Dedifferentiated amniotic fluid mesenchymal stem cell (primary cell): ENCODE data around the gene GSTP1.
"Not testable (repeated sequence)": the region's sequence is repeated elsewhere in the genome, so short reads cannot be mapped to it uniquely, and the experiment has no call there.

Source experiments
- DNase-seq: peaks from one replicate; pipeline ENCODE4 v3.0.0-alpha.2; 2016; ENCODE audit errors: extremely low spot score

The GSTP1 gene

DNA sequence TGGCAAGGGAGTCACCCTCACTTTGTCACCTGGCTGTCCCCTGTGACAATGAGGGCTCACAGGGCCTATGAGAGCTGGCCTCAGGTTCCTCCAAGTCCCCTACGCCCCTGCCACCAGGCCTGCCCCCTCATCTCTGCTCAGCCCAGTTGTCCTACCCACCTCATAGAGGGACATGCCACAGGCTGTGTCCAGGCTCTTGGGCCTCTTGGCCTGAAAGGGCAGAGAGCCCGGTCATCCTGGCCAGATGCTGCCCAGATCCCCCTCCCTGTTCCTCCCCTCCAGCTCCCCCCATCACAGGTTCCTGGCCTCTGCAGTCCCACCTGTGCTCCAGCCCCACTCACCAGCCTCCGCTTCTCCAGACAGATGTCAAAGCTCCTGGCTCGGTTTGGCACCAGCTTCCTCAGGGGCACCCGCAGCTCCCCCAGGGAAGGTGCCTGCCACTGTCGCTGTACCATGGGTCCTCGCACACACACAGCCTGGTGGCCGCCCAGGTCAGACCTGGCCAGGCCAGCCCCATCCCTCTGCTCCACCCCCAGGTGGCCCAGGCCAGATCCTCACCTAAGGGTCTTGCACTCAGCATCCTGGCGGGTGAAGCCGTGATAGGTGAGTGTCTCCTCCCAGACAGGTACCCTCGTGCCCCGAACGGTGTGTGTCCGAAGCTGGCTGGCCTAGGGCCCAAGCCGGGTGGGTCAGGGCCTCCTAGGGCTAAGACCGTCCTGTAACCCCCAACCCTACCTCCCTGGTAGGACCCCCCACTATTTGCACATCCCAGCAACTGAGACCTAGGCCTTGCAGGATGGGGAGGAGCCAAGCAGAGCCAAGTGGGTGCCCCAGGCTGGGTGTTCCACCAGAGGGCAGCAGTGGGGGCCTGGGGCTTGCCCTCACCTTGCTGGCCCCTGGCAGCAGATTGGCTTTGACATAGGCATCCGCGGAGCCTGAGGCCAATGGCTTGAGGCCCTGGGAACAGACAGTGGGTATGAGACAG lies 31.4 kb downstream of the GSTP1 start:
- DNase-seq, result no peak

DNA sequence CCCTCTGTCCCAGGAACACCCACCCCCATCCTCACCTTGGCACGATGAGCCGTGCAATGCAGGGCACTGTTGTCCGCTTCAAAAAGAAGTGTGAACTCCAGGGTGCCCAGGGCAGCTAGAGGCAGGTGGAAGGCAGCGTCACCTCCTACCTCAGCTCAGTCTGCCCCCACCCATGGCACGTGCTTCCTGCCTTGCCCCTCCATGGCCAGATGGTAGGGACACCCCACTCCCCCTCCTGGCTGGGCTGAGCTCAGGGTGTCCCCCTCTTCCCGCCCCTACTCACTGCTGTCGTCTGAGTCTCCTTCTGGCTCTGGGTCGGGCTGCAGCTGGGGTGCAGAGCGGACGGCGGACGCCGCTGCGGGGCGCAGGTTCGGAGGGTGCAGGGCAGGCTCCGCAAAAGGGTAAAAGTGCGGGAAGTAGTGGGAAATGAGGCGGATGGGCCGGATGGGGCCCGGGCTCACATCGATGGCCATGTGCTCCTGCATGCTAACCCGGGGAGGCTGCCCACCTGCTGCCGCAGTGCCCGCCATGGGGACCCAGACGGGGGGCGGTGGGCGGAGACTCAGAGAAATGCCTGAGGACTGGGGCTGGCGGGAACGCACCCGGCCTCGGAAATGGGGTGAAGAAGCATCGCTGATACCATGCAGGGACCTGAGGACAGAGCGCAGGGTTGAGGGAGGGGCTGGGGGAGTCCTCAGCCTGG lies 32.3 kb downstream of the GSTP1 start:
- DNase-seq, result no peak

DNA sequence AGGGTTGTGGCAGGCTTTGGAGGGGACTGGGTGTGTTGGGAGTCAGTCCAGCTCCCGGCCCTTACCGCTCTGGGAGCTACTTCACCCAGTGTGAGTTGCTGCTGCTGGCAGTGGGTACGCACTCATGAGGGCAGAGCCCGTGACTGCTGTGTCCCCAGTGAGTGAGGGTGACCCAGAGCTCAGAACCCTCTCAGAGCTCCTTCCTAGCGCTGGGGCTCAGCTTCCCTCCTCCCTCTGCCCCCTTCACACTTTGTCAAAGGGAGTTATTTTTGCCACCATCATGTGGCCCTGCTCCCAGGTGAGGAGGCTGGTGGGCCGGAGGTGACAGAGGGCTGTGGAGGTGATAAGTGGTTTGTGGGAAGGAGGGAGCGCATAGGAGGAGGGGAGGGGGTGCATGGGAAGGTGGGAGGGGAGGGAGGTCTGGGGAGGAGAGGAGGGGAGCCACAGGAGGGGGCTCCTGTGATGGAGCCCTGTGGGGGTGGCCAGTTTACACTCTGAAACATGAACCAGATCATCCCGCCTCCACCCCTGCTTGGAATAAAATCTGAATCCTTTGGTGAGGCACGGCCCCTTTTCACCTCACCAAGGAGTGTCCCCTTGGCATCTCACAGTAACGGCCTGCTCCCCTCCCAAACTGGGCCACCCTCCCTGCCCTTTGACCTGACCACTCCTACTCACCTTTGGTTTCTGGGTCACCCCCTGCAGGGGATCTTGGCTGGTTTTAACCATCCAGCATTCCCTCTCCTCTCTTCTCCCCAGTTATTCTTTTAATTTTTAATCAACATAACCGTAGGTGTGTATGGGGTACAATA lies 33.0 kb downstream of the GSTP1 start:
- no peak for DNase-seq

DNA sequence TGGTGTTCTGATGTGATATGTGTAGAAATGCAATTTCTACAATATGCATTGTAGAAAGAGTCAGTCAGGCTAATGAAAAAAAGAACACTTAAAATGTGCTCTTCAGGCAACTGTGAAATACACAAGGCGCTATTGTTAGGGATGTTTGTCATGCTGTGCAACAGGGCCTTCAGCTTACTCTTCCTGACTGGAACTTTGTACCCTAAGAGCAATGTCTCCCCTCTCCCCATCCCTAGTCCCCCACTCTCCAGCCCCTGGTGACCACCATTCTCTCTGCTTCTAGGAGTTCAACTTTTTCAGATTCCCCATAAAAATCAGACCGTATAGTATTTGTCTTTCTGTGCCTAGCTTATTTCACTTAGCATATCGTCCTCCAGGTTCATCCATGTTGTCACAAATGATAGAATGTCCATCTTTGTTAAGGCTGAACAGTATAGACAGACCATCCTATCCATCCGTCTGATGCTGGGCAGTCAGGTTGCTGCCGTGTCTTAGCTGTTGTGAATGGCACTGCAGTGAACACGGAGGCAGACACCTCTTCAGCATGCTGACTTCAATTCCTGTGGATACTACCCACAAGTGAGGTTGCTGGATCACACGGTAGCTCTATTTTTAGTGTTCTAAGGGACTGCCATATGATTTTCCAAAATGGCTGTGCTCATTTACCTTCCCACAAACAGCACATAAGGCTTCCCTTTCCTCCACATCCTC lies 33.8 kb downstream of the GSTP1 start:
- no peak for DNase-seq

DNA sequence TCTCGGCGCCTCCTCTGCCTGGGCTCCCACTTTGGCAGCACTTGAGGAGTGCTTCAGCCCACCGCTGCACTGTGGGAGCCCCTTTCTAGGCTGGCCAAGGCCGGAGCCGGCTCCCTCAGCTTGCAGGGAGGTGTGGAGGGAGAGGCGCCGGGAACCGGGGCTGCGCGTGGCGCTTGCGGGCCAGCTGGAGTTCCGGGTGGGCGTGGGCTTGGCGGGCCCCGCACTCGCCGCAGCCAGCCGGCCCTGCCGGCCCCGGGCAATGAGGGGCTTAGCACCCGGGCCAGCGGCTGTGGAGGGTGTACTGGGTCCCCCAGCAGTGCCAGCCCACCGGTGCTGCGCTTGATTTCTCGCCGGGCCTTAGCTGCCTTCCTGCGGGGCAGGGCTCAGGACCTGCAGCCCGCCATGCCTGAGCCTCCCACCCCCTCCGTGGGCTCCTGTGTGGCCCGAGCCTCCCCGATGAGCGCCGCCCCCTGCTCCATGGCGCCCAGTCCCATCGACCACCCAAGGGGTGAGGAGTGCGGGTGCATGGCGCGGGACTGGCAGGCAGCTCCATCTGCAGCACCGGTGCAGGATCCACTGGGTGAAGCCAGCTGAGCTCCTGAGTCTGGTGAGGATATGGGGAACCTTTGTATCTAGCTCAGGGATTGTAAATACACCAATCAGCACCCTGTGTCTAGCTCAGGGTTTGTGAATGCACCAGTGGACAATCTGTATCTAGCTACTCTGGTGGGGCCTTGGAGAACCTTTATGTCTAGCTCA lies 35.5 kb downstream of the GSTP1 start:
- DNase-seq, result not testable (repeated sequence)

DNA sequence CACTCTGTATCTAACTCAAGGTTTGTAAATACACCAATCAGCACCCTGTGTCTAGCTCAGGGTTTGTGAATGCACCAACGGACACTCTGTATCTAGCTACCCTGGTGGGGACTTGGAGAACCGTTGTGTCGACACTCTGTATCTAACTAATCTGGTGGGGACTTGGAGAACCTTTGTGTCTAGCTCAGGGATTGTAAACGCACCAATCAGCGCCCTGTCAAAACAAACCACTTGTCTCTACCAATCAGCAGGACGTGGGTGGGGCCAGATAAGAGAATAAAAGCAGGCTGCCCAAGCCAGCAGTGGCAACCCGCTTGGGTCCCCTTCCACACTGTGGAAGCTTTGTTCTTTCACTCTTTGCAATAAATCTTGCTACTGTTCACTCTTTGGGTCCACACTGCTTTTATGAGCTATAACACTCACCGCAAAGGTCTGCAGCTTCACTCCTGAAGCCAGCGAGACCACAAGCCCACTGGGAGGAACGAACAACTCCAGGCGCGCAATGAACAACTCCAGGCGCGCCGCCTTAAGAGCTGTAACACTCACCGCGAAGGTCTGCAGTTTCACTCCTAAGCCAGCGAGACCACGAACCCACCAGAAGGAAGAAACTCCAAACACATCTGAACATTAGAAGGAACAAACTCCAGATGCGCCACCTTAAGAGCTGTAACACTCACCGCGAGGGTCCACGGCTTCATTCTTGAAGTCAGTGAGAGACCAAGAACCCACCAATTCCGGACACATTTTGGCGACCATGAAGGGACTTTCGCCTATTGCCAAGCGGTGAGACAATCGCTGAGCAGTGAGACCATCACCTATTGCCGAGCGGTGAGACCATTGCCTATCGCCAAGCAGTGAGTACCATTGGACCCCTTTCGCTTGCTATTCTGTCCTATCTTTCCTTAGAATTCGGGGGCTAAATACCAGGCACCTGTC lies 36.3 kb downstream of the GSTP1 start:
- DNase-seq, result not testable (repeated sequence)

DNA sequence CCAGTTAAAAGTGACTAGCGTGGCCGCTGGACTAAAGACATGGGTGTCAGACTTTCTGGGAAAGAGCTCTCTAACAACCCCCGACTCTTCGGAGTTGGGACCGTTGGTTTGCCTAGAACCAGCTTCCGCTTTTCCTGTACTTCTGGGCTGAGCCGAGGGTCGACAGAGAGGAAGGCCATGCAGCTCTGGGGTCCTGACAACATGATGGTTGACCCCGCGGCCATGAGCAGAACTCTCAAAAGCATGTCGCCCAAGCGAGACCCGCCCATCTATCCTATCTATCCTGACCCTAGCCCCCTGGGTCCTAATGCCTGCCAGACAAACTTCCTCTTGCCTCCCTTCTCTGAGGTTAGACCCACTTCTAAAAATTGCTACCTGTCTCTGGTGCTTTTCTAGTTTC lies 37.0 kb downstream of the GSTP1 start:
- DNase-seq, result not testable (repeated sequence)

DNA sequence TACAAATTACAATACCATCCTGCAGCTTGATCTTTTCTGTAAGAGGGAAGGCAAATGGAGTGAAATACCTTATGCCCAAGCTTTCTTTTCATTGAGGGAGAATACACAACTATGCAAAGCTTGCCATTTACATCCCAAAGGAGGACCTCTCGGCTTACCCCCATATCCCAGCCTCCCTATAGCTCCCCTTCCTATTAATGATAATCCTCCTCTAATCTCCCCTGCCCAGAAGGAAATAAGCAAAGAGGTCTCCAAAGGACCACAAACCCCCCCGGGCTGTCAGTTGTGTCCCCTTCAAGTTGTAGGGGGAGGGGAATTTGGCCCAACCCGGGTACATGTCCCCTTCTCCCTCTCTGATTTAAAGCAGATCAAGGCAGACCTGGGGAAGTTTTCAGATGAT lies 38.3 kb downstream of the GSTP1 start:
- not testable (repeated sequence) for DNase-seq

DNA sequence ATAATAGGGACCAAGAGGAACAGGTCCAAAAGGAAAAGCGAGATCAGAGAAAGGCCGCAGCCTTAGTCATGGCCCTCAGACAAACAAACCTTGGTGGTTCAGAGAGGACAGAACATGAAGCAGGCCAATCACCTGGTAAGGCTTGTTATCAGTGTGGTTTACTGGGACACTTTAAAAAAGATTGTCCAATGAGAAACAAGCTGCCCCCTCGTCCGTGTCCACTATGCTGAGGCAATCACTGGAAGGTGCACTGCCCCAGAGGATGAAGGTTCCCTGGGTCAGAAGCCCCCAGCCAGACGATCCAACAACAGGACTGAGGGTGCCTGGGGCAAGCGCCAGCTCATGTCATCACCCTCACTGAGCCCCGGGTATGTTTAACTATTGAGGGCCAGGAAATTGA lies 39.3 kb downstream of the GSTP1 start:
- DNase-seq, result not testable (repeated sequence)

DNA sequence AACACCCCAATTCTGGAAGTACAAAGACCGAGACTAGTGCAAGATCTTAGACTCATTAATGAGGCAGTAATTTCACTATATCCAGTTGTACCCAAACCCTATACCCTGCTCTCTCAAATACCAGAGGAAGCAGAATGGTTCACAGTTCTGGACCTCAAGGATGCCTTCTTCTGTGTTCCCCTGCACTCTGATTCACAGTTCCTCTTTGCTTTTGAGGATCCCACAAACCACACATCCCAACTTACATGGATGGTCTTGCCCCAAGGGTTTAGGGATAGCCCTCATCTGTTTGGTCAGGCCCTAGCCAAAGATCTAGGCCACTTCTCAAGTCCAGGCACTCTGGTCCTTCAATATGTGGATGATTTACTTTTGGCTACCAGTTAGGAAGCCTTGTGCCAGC lies 40.2 kb downstream of the GSTP1 start:
- DNase-seq, result not testable (repeated sequence)

DNA sequence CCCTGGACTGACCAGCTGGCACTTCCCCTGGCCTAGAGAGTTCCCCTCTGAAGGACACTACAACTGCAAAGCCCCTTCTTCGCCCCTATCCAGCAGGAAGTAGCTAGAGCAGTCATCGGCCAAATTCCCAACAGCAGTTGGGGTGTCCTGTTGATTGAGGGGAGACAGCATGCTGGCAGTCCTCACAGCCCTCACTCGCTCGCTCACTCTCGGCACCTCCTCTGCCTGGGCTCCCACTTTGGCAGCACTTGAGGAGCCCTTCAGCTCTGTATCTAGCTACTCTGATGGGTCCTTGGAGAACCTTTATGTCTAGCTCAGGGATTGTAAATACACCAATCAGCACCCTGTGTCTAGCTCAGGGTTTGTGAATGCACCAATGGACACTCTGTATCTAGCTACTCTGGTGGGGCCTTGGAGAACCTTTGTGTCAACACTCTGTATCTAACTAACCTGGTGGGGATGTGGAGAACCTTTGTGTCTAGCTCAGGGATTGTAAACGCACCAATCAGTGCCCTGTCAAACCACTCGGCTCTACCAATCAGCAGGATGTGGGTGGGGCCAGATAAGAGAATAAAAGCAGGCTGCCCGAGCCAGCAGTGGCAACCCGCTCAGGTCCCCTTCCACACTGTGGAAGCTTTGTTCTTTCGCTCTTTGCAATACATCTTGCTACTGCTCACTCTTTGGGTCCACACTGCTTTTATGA lies 42.7 kb downstream of the GSTP1 start:
- not testable (repeated sequence) for DNase-seq

DNA sequence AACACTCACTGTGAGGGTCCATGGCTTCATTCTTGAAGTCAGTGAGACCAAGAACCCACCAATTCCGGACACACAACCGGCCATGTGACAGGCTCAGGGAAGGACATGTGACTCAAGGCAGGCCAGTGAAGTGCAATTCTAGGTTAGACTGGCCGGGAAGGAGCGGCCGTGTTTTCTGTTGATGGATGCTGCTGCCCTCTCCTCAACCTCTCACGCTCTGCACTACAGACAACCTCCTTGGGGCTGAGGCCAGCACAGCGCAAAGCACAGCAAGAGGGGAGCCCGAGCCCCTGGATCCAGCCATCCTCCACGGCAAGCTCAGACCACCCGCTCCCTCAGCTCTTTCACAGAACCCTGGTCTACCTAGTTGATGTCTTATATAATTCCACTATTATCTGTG lies 43.4 kb downstream of the GSTP1 start:
- no peak for DNase-seq

DNA sequence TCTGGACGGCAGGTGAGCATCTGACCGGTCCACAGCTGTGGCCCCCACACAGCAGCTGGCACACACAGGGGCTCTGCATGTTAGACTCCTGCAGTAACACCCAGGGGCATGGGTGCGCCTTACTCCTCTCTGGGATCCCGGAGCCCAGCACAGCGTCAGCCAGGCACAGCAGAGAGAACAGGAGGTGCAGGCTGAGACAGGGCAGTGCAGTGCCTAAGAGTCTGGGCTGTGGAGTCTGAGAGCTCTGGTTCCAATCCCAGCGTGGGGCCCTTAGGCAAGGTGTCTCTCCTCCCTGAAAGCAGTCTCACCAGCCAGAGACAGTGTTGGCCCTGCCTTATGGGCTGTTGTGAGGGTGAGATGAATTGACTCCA lies 43.8 kb downstream of the GSTP1 start:
- no peak for DNase-seq

DNA sequence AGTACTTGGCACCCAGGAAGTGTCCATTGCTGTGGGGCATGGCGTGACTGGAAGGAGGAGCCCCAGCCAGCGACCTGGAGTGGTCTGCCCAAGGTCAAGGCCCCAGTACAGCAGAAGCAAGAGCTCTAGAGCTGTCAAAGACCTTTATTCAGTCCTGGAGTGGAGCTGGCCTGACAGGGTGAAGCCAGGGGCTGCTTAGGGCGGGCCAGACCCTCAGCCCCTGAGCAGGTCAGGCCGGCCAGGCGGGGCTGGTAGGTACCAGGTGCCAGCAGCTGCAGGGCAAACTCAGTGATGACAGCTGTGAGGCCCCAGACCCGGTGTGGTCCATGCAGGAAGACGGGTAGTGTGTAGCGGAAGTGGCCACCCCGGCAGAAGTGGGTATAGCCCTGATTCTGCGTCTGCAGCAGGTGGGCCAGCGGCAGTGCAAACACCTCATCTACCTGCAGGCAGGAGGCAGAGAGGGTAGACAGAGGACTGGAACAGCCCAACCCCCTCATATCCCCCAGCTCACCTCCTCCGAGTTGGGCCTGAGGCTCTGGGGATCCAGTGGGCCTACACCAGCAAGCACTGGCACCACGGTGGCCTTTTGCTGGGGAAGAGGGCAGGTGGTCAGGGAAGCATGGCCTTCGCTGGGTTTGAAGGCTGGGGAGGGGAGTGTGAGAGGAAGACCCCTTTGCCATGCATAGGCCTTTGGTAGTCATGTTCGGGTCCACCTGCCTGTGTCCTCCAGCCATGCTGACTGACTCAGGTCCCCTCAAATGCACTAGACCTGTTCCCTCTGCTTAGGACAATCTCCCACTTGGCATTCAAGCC lies 44.4 kb downstream of the GSTP1 start:
- no peak for DNase-seq

DNA sequence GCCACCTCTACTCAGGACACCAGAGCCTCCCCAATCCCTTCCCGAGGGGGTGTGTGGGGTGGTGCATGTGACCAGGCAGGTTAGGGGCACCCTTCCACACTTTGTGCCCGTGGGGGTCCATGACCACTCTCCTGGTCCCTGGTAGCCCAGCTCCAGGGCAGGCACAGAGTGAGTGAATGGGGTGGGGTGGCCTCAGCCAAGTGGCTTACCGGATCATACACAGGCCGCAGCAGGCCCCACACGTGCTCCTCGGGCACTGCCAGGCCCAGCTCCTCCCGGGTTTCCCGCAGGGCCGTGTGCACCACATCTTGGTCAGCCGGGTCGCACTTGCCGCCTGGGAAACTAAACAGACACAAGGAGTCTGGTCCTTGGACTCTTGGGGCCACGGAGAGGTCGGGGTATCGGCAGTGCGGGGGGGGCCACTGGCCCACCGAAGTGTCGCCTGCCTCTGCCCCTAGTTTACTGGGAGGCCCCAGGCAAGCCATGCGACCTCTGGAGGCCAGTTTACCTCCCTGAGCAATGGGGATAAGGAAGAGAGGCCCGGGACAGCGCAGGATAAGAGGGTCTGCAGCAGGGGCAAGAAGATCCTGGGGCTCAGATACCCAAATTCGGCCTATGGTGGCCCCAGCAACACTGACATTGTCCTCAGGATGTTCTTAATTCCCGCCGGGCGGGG lies 45.2 kb downstream of the GSTP1 start:
- no peak for DNase-seq

DNA sequence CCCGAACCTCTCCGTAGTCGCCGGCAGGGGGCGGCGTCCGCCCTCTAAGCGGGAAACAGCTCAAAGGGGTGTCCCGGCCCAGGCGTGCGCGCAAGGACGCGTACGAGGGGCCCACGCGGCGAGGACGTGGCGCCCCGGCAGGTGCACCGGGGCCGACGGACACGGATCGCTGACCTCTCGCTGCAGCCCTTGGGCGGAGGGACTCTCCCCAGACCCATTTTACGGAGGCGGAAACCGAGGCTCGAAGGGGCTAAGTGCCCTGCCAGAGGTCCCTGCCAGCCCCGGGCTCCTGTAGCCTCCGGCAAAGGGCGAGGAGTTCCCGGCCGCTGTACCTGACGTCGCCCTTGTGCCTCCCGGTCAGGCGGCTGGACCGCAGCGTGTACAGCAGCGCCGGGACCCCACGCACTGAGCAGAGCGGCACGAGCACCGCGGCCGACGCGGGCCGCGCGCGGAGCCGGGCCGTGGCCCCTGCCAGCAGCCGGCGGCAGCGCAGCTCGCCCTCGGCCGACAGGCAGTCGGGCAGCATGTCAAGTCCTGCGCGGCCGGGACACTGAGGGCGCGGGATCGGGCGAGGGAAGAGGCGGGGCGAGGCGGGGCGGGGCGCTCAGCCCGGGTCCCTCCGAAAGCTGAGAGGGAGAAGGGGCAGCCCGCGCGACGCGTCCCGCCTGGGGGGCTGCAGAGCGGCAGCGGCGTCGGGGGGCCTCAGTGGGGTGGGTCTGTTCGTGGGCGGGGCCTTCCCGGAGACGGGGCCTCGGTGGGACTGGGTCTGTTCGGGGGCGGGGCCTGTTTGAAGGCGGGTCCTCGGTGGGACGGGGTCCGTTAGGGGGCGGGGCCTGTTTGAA lies 46.0 kb downstream of the GSTP1 start, which contains the start of gene NUDT8:
TSS of gene NUDT8 (minus strand) at position 552 of the 842 bp plus-strand sequence. CDS start at position 526, 26 bp downstream.
- peak; percentile 71 for DNase-seq
